ENCODE data around the gene THYN1.
A peak's percentile ranks its signal among the peaks of the same experiment; 100 is the strongest.

THYN1 gene

GRCh38 chr11:134224710-134225664 is 28.2 kb downstream of the THYN1 start:
- Histone ChIP-seq H3F3A (ENCODE audit: insufficient read depth, low read length) (no peaks in the 10 kb centered on the region), H3K4me1 (ENCODE audit: insufficient read depth, low read length, severe bottlenecking) (peaks cover 32% of the 10 kb centered on the region), H3K9me3 (ENCODE audit: low read length) (no peaks in the 10 kb centered on the region), H3K27me3 (ENCODE audit: insufficient read depth, low read length) (peaks cover 12% of the 10 kb centered on the region; the same call in 1 of the 2 replicates), H3K79me2 (ENCODE audit: insufficient read depth, low read length) (peaks cover 30% of the 10 kb centered on the region), H3K9me2 (ENCODE audit: low read depth, low read length) (no peaks in the 10 kb centered on the region), H3K27ac (ENCODE audit: low read depth, low read length, poor library complexity, severe bottlenecking) (no peak overlapping the region), H2AFZ (ENCODE audit: low read length) (no peak overlapping the region), H3K9ac (ENCODE audit: low read length) (peak overlapping the region; percentile 60), H3K36me3 (ENCODE audit: insufficient read depth, low read length) (peaks cover 18% of the 10 kb centered on the region; the same call in 1 of the 2 replicates), H4K20me1 (ENCODE audit: insufficient read depth, low read length) (no peaks in the 10 kb centered on the region), H3K4me3 (ENCODE audit: low read depth, low read length, poor library complexity, severe bottlenecking) (peak overlapping the region; percentile 90), H3K4me2 (ENCODE audit: low read length) (peak overlapping the region; percentile 87)
- TF ChIP-seq EZH2 (IDR thresholded peaks at IDR 0.05; ENCODE audit: borderline replicate concordance, low read length) = no peak
- no peak for TF ChIP-seq CTCF (IDR thresholded peaks at IDR 0.05; ENCODE audit: low read length)

- Histone ChIP-seq H3K4me2 (ENCODE audit: low read length) (peak within 1 kb of the TSS; percentile 95), H3K9me3 (ENCODE audit: low read length) (no peaks in the 10 kb centered on the region), H3K4me1 (ENCODE audit: insufficient read depth, low read length, severe bottlenecking) (peaks cover 32% of the 10 kb centered on the region), H2AFZ (ENCODE audit: low read length) (no peak within 1 kb of the TSS), H4K20me1 (ENCODE audit: insufficient read depth, low read length) (no peaks in the 10 kb centered on the region), H3F3A (ENCODE audit: insufficient read depth, low read length) (no peaks in the 10 kb centered on the region), H3K79me2 (ENCODE audit: insufficient read depth, low read length) (peaks cover 30% of the 10 kb centered on the region), H3K9ac (ENCODE audit: low read length) (peak within 1 kb of the TSS; percentile 86), H3K27ac (ENCODE audit: low read depth, low read length, poor library complexity, severe bottlenecking) (peak within 1 kb of the TSS; percentile 77), H3K27me3 (ENCODE audit: insufficient read depth, low read length) (peaks cover 11% of the 10 kb centered on the region; the same call in 1 of the 2 replicates), H3K9me2 (ENCODE audit: low read depth, low read length) (no peaks in the 10 kb centered on the region), H3K36me3 (ENCODE audit: insufficient read depth, low read length) (peaks cover 24% of the 10 kb centered on the region), H3K4me3 (ENCODE audit: low read depth, low read length, poor library complexity, severe bottlenecking) (peak within 1 kb of the TSS; percentile 90)
- TF ChIP-seq CTCF (IDR thresholded peaks at IDR 0.05; ENCODE audit: low read length) = no peak
- no peak for TF ChIP-seq EZH2 (IDR thresholded peaks at IDR 0.05; ENCODE audit: borderline replicate concordance, low read length)
Measured at GRCh38 chr11:134223836-134224709, 29.1 kb downstream of the THYN1 start, which contains the start of the genes NCAPD3 and VPS26B. Gene NCAPD3, minus strand, starts transcription at chr11:134223967. Its CDS starts 41 bp downstream, at chr11:134223926. Gene VPS26B, plus strand, starts transcription at chr11:134224671. Its CDS starts 452 bp downstream, at chr11:134225123.

GRCh38 chr11:134223121-134223520 is 30.0 kb downstream of the THYN1 start:
- H2AFZ ChIP-seq (ENCODE audit: low read length) = no peak overlapping the region
- peaks cover 11% of the 10 kb centered on the region; the same call in 1 of the 2 replicates for H3K27me3 ChIP-seq (ENCODE audit: insufficient read depth, low read length)
- no peak overlapping the region for H3K27ac ChIP-seq (ENCODE audit: low read depth, low read length, poor library complexity, severe bottlenecking)
- peaks cover 32% of the 10 kb centered on the region for H3K4me1 ChIP-seq (ENCODE audit: insufficient read depth, low read length, severe bottlenecking)
- peak overlapping the region; percentile 77 for H3K9ac ChIP-seq (ENCODE audit: low read length)
- H3K79me2 ChIP-seq (ENCODE audit: insufficient read depth, low read length) = peaks cover 30% of the 10 kb centered on the region
- peak overlapping the region; percentile 90 for H3K4me3 ChIP-seq (ENCODE audit: low read depth, low read length, poor library complexity, severe bottlenecking)
- H3K36me3 ChIP-seq (ENCODE audit: insufficient read depth, low read length) = peaks cover 33% of the 10 kb centered on the region
- TF ChIP-seq EZH2 (IDR thresholded peaks at IDR 0.05; ENCODE audit: borderline replicate concordance, low read length) = no peak
- no peak for TF ChIP-seq CTCF (IDR thresholded peaks at IDR 0.05; ENCODE audit: low read length)
- H3K9me2 ChIP-seq (ENCODE audit: low read depth, low read length) = no peaks in the 10 kb centered on the region
- no peaks in the 10 kb centered on the region for H4K20me1 ChIP-seq (ENCODE audit: insufficient read depth, low read length)
- peak overlapping the region; percentile 95 for H3K4me2 ChIP-seq (ENCODE audit: low read length)
- no peaks in the 10 kb centered on the region for H3F3A ChIP-seq (ENCODE audit: insufficient read depth, low read length)
- no peaks in the 10 kb centered on the region for H3K9me3 ChIP-seq (ENCODE audit: low read length)
